Keratinocyte (primary cell): Measurements from ENCODE around the gene DENND1A. TPM values are rescaled to one million over a fixed set of nuclear protein-coding genes. Genes with fewer than 3 reads are reported as not detected.

ENCODE experiments used
- DNase-seq: peaks from one replicate; pipeline ENCODE4 v3.0.0-alpha.2; 2011; ENCODE audit warnings: low read depth, missing footprints, low spot score
- FAIRE-seq: peaks from 2 replicates; lab custom pipeline; 2011; peaks lifted over from hg19 to GRCh38; lab: Jason Lieb, UNC
- H2AFZ ChIP-seq: 2 replicates; pipeline ENCODE4 v1.6.0; 2012; ENCODE audit warnings: low read length, control low read depth, inconsistent platforms; ENCODE audit not compliant: control insufficient read depth
- H3K27ac ChIP-seq: 2 replicates; pipeline ENCODE4 v1.5.1; 2011; ENCODE audit warnings: low read length; ENCODE audit not compliant: control insufficient read depth, insufficient read depth
- H3K27me3 ChIP-seq: 3 replicates; pipeline ENCODE4 v1.6.0; 2011; ENCODE audit warnings: low read length; ENCODE audit not compliant: control insufficient read depth, insufficient read depth; ENCODE audit errors: extremely low read depth
- H3K36me3 ChIP-seq, 2 experiments: 2 replicates in 1 of 2; 3 replicates in 1 of 2; pipeline ENCODE4 v1.5.1; 2011; ENCODE audit warnings: low read length in 2 of 2, mild to moderate bottlenecking in 1 of 2; ENCODE audit not compliant: control insufficient read depth in 2 of 2, insufficient read depth in 2 of 2; ENCODE audit errors: extremely low read depth in 1 of 2
- H3K4me1 ChIP-seq: 3 replicates; pipeline ENCODE4 v1.5.1; 2011; ENCODE audit warnings: low read length; ENCODE audit not compliant: control insufficient read depth, insufficient read depth; ENCODE audit errors: extremely low read depth
- H3K4me2 ChIP-seq: 3 replicates; pipeline ENCODE4 v1.6.0; 2011; ENCODE audit warnings: low read depth, low read length; ENCODE audit not compliant: control insufficient read depth, insufficient read depth; ENCODE audit errors: extremely low read depth
- H3K4me3 ChIP-seq, 3 experiments: fragments of 200-600 bp in 1 of 3; sonication (generic) in 1 of 3; 2 replicates in 2 of 3; 3 replicates in 1 of 3; pipeline ENCODE4 v1.5.1; 2011 to 2016; ENCODE audit warnings: low read length in 3 of 3, mild to moderate bottlenecking in 3 of 3, control low read depth in 2 of 3, inconsistent platforms in 1 of 3, low read depth in 1 of 3, mixed read lengths in 1 of 3, mixed run types in 1 of 3, moderate library complexity in 1 of 3; ENCODE audit not compliant: control insufficient read depth in 2 of 3, insufficient read depth in 2 of 3; ENCODE audit errors: extremely low read depth in 1 of 3
- H3K79me2 ChIP-seq: 2 replicates; pipeline ENCODE4 v1.6.0; 2012; ENCODE audit warnings: low read length; ENCODE audit not compliant: control insufficient read depth, insufficient read depth
- H3K9ac ChIP-seq: 3 replicates; pipeline ENCODE4 v1.6.0; 2011; ENCODE audit warnings: low read length; ENCODE audit not compliant: control insufficient read depth, insufficient read depth; ENCODE audit errors: extremely low read depth
- H3K9me1 ChIP-seq: 3 replicates; pipeline ENCODE4 v1.6.0; 2011; ENCODE audit warnings: low read length; ENCODE audit not compliant: control insufficient read depth, insufficient read depth; ENCODE audit errors: extremely low read depth
- H3K9me3 ChIP-seq: 2 replicates; pipeline ENCODE4 v1.5.1; 2012; ENCODE audit warnings: low read depth, low read length; ENCODE audit not compliant: control insufficient read depth
- H4K20me1 ChIP-seq: 3 replicates; pipeline ENCODE4 v1.6.0; 2011; ENCODE audit warnings: low read length; ENCODE audit not compliant: control insufficient read depth, insufficient read depth; ENCODE audit errors: extremely low read depth
- CTCF ChIP-seq, 3 experiments: IDR thresholded peaks in 1 of 3; conservative IDR thresholded peaks in 1 of 3; optimal IDR thresholded peaks in 1 of 3; 2 replicates in 2 of 3; 3 replicates in 1 of 3; pipeline versions ENCODE3 to v1.5.1; 2011; ENCODE audit warnings: low read length in 3 of 3, mild to moderate bottlenecking in 3 of 3, moderate library complexity in 2 of 3, control low read depth in 1 of 3, inconsistent platforms in 1 of 3; ENCODE audit not compliant: insufficient read depth in 2 of 3; ENCODE audit errors: extremely low read depth in 1 of 3
- EZH2 ChIP-seq: IDR thresholded peaks from one replicate; pipeline ENCODE4 v1.6.1; 2012; ENCODE audit warnings: inconsistent platforms, mild to moderate bottlenecking, low read length, moderate library complexity
- dilution Hi-C: fragments of 300-500 bp; cut with MboI; formaldehyde crosslinking; loops from one replicate; pipeline ENCODE4 v1.7.0; 2020; ENCODE audit warnings: low sequenced_read_pairs; ENCODE audit not compliant: extremely low pct_ligation_motif_present
- polyA plus RNA-seq, 5 experiments: library from polyadenylated mRNA; depleted of rRNA in 3 of 5; stranded (reverse) in 3 of 5; stranded (forward) in 1 of 5; unstranded in 1 of 5; fragments of >200 nt; gene quantifications; 1 replicate in 1 of 5; 2 replicates in 3 of 5; 3 replicates in 1 of 5; pipeline versions ENCODE4 v1.2.1 to v1.2.3, GENCODE V29; 2011 to 2012; ENCODE audit warnings: missing spikeins in 2 of 5, low read depth in 1 of 5, low replicate concordance in 1 of 5

The DENND1A gene
- polyA plus RNA-seq, 1 donor (not counting 4 experiments of a cell fraction or from before 2014, with no cell fraction given): 13.0 TPM

- H3K9me3 ChIP-seq: no peaks in the 10 kb centered on the region
- no peak for TF ChIP-seq CTCF (optimal IDR thresholded peaks at IDR 0.05 in 1 of 3, IDR thresholded peaks at IDR 0.05 in 1 of 3, conservative IDR thresholded peaks at IDR 0.05 in 1 of 3; ENCODE audit: extremely low read depth in 1 of 3, insufficient read depth in 2 of 3, low read length in 3 of 3)
- no peak for TF ChIP-seq EZH2
- no peaks in the 10 kb centered on the region for H3K4me1 ChIP-seq
- H3K9ac ChIP-seq: no peak overlapping the region
- H3K4me3 ChIP-seq: no peak overlapping the region
- H2AFZ ChIP-seq: no peak overlapping the region
- H3K27ac ChIP-seq: no peak overlapping the region
- peaks cover 0 to 4% of the 10 kb centered on the region in 2 experiments for H3K36me3 ChIP-seq
- no peaks in the 10 kb centered on the region for H4K20me1 ChIP-seq
- dilution Hi-C loops: no loop called here
- H3K79me2 ChIP-seq: no peaks in the 10 kb centered on the region
- H3K4me2 ChIP-seq: no peak overlapping the region
- FAIRE-seq: no peak
- no peaks in the 10 kb centered on the region for H3K27me3 ChIP-seq
- DNase-seq: no peak
- H3K9me1 ChIP-seq: peaks cover 3% of the 10 kb centered on the region
These were observed 360.9 kb downstream of the DENND1A start for GRCh38 chr9:123568691-123569688.

GRCh38 chr9:123567013-123567412, 362.9 kb downstream of the DENND1A start:
- Histone ChIP-seq H3K79me2 (no peaks in the 10 kb centered on the region), H3K9me1 (peaks cover 3% of the 10 kb centered on the region), H3K9ac (no peak overlapping the region), H3K4me1 (peaks cover 6% of the 10 kb centered on the region), H4K20me1 (no peaks in the 10 kb centered on the region), H2AFZ (no peak overlapping the region), H3K4me3 (no peak overlapping the region), H3K27ac (no peak overlapping the region), H3K36me3 (peaks cover 0 to 4% of the 10 kb centered on the region in 2 experiments), H3K27me3 (no peaks in the 10 kb centered on the region), H3K9me3 (no peaks in the 10 kb centered on the region), H3K4me2 (no peak overlapping the region)
- no peak for DNase-seq
- TF ChIP-seq EZH2 (no peak), CTCF (optimal IDR thresholded peaks at IDR 0.05 in 1 of 3, IDR thresholded peaks at IDR 0.05 in 1 of 3, conservative IDR thresholded peaks at IDR 0.05 in 1 of 3; ENCODE audit: extremely low read depth in 1 of 3, insufficient read depth in 2 of 3, low read length in 3 of 3) (no peak)
- FAIRE-seq: no peak
- dilution Hi-C loops: no loop called here
